ENCODE data around the gene FAM149B1.

The FAM149B1 gene

GRCh38 chr10:73264423-73264822, 96.5 kb downstream of the FAM149B1 start:
- DNase-seq = no peak

GRCh38 chr10:73281097-73281496, 113.2 kb downstream of the FAM149B1 start:
- no peak for DNase-seq

- no peak for DNase-seq
These were observed 119.5 kb downstream of the FAM149B1 start for GRCh38 chr10:73287441-73287840.

GRCh38 chr10:73289958-73290357, 122.0 kb downstream of the FAM149B1 start:
- DNase-seq = no peak

- DNase-seq = no peak
These were observed 125.5 kb downstream of the FAM149B1 start for GRCh38 chr10:73293461-73293860.
